HPDE6-E6E7 (cell line): ENCODE data around the gene CACNA1D.

ENCODE experiments used
- DNase-seq: peaks from one replicate; pipeline ENCODE4 v3.0.0; 2011; ENCODE audit warnings: missing footprints; ENCODE audit errors: extremely low spot score

The CACNA1D gene

GRCh38 chr3:53495520-53496391, 1.3 kb downstream of the CACNA1D start:
- DNase-seq = peak; percentile 2

DNA sequence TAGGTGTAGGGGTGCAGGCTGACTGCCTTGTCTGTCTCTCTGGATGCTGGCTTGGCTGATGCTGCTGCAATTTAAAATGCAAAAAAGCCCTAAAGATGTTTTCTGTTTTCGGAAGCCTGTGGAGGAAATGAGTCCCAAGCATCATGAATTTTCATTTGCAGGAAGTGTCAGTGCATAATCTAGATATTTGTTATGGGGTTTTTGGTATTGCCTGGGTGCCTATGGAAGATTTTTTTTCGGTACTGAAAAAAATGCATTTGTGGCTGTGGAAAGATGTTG, 1.9 kb downstream of the CACNA1D start:
- DNase-seq = no peak

GRCh38 chr3:53496984-53497383, 2.6 kb downstream of the CACNA1D start:
- no peak for DNase-seq

- DNase-seq = no peak
Observed at GRCh38 chr3:53498806-53499641, 4.6 kb downstream of the CACNA1D start.

DNA sequence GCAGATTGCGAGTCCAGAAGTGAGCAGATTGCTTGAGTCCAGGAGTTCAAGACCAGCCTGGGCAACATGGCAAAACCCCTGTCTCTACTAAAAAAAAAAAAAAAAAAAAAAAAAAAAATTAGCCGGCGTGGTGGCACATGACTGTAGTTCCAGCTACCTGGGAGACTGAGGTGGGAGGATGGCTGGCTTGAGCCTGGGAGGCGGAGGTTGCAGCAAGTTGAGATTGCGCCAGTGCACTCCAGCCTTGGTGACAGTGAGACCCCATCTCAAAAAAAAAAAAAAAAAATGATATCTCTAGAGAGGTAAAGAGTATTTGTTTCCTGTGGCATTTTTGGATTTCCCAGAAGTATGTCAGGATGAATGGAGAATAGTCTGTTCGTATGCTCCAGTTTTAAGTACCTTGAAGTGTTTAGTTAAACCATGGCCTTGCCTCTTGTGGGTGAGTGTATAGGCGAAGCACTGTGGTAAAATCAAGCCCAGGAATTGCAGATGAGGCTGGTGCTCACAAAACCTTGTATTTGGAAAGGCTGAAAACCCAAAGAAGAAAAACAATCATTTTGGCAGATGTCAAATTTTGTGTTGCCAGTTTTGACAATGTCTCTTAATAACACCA, 5.9 kb downstream of the CACNA1D start:
- DNase-seq = no peak

GRCh38 chr3:53501178-53501577, 6.8 kb downstream of the CACNA1D start:
- no peak for DNase-seq

DNA sequence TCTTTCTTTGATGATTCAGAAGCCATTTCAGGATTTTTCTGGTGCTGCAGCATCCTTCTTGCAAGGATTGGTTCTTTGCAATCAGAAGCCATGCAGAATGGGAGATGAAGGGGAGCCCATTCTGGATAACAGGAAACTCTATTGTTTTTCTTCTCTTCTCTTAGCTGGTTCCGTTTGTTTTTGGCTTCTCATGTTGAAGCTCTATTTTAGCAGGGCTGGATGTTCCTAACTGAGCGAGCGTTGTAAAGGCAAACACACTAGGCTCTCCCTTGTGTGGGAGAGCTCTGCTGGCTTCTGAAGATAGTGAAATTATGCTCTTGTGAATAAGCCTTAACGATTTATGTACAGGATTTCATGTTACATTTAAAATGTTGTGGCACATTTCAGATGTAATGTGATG, 8.3 kb downstream of the CACNA1D start:
- no peak for DNase-seq

GRCh38 chr3:53503195-53503594, 8.8 kb downstream of the CACNA1D start:
- no peak for DNase-seq

DNA sequence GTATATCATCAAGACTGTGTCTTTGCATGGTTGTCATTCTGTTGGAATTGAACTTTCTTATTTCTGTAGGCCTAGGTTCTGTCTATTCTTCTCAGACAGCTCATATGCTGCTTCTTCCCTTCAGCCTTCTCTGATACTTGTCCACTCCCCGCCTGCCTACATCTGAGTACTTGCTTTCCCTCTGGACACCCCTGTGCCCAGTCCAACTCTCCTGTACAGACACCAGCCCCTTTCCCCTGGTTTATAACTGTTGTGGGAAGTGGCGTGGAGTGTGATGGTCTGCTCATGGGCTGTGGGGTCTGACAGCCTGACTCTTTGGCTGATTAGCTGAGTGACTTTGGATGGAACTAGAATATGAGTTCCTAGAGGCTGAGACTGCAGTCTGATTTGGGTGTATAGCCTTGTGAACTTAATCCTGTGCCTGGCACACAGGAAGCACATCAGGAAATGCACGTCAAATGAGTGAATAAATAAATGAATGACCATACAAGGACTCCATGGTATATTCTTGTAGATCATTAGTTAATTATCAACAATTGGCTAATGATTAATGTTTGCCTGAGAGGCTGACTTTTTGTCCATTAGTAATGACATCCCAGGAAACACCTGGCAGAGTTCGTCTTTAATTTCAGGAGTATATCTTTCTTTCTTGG, 11.8 kb downstream of the CACNA1D start:
- DNase-seq = no peak

GRCh38 chr3:53506763-53507145, 12.3 kb downstream of the CACNA1D start:
- DNase-seq = no peak

DNA sequence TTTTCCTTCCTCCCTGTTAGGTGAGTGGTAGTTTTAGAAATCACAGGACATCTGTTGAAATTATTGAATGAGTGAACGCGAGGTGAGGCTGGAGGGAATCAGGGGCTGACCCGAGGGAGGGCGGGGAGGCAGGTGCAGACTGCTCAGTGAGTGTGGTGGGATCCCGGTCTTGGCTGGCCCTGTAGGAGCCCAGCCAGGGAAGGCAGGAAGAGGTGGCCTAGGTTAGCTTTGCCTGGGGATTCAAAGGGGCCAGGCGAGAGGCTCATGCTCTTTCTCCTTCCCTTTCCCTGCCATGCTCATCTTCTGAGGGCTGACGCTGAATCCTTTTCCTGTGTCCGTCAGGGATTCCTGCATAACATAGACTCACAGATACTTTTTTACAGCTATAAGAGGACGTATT, 15.1 kb downstream of the CACNA1D start:
- DNase-seq = no peak

GRCh38 chr3:53510508-53510907, 16.1 kb downstream of the CACNA1D start:
- DNase-seq = no peak

DNA sequence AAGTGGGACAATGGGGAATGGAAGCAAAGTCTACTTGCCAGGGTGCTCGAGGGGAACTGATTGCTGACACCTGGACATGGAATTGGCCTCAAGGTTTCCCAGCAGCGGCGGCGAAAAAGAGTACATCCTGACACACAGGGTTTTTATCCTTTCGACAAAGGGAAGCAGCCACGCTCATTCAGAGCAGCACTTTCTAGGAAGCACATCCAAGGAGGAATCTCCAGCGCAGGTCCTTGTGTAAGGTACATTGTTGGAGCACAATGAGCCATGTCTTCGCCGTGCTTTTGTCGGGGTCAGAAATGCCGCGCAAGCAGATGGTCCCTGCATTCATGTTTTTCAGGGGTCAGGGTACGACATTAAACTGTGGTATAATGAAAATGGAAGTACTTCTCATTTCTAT, 16.8 kb downstream of the CACNA1D start:
- DNase-seq = no peak

DNA sequence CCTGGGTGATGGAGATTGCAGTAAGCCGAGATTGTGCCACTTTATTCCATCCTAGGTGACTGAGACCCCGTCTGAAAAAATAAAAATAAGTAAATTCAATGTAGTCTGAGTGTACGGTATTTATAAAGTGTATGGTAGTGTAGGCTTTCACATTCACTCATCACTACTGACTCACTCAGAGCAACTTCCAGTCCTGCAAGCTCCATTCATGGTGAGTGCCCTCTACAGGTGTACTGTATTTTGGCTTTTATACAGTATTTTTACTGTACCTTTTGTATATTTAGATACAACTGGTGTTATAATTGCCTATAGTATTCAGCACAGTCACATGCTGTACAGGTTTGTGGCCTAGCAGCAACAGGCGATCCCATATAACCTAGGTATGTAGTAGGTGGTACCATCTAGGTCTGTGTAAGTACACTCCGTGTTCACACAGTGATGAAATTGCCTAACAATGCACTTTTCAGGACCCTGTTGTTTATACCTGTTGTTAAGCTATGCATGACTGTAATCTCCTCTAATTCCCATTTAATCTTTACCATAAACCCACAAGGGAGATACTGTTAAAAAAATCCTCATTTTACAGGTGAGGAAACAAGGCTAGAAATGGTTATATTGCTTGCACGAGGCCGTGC, 19.3 kb downstream of the CACNA1D start:
- no peak for DNase-seq

DNA sequence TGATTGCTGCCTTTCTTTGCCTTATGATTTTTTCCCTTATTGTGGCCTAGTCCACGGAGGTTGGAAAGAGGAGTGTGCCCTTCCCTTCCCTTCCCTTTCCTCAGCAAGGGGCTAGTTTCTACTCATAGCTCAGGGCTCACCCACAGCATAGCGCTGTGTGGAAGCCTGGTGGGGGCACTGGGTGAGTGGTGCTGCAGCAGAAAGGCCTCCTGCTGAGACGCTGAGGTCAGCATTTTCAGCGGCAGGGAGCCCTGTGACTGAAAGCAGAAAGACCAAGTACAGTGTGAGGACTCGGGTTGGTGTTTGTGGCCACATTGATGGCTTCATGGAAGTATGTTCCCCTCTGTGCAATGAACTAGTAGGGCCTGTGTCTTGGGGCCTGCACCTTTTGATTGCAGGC, 21.9 kb downstream of the CACNA1D start:
- DNase-seq = no peak

GRCh38 chr3:53518495-53518981, 24.1 kb downstream of the CACNA1D start:
- DNase-seq = no peak

DNA sequence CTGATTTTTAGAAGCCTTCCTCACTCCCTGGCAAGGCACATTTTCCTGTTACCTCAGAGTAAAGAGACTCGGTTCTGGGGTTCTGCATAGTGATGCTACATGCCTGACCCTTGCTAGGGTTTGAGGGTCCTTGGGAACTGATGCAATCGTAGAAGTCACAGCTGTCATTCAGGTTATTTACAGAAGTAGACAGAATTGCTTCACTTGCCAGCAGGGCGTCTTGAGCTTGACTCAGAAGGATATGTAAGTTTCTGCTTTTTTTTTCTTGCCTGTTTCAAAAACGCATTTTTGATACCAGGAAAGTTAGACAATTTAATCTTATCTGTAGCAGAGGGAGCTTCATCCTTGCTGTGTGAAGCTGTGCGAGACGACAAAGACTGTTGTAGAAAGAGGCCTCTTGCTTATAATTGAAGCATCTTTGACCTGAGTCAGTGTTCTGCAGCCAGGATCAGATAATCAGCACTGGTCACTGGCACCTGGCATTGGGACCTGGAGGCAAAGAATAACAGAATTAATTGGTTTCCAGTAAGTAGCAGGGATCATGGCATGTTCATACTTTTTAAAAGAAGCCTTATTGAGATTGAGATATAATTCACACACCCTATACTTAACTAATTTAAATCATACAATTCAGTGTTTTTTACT, 24.8 kb downstream of the CACNA1D start:
- DNase-seq = no peak

DNA sequence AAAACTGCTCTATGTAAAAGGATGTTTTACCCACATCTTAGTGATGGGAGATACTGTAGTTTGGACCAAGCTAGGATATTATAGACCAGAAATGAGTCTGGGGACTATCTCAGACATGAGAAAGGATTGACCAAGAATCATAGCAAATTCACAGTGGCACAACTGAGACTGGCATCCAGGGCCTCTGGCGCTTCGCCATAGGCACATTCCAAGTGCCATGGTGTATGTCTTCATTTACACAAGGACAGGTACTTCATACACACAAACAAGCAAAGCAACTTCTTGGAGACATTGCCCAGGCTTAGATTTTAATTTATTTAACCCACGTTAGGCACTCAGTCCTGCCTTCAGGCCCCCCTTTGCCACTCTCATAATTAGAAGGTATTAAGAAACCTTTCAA, 28.9 kb downstream of the CACNA1D start:
- DNase-seq = no peak

DNA sequence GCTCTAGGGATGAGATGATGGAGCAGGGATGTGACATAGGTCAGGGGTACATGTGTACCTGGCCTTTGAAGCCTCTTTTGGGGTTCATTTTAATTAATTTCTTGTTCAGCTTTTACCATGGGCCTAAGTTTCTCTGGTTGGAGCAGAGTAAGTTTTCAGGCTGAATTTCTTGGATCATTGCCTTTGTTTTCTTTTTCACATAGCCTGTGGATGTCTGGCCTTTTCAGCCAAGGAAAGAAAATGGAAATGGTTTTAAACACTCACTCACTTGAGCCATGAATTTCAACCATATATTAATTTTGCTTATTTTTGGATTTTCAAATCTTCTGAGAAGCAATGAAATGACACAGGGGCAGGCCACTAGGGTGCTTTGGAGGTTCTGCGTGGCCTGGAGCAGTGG, 30.2 kb downstream of the CACNA1D start:
- no peak for DNase-seq

DNA sequence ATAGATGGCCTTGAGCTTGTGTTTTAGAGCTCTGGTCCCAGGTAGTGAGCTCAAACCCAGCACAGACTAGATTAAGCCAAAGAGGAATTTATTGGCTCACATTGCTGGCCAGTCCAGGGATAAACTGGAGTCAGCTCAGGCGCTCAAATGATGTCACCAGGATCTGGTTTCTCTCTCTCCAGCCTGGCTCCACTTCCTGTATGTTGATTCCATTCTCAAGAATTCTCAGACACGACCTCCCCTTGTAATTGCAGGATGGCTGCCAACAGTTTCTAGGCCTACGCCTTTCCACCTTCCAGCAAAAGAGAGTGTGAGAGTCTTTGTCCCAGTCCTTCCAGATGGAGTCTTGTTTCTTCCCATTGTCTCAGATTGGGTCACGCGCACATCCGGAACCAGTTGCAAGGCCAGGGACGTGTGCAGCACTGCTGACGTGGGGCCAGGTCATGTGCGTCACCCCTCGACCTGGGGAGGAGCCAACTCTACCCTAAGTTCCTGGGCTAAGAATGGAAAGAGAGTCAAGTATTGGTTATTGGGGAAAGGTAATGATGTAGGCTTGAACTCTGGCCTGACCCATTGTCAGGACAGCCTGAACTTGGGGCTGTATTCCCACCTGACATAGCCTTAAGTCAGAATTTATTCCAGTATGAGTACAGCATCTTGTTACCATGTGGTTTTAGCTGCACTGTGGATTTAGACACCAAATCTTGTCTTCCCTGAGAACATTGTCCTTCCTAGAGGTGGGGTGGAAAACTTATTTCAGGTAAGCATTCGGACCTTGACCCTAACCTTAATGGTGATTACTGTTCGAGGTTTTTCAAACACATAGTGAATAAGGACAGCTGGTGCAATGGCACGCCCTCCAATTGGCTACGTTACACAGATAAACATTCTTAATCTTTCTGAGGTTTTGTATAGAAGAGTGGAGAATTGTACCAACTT, 31.6 kb downstream of the CACNA1D start:
- no peak for DNase-seq
